ENCODE data around the gene PTPRR.

DNA sequence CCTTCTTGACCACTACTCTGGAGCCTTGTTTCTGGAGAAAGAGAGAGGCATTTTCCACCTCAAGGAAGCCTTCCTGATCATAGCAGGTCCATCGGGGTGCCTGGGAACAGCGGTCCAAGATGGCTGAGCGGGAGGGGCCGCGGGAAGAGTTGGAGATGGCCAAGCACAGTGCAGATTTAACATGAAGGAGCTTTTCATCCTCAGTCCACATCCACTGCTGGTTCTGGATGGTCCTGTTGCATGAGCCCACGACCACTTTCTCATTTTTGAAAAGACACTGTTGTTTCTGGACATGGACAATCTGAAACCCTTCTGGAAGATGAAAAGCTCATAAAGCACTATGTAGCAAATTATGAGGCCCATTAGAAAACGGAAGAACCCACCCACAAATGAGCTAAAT lies 284.8 kb downstream of the PTPRR start:
- TF ChIP-seq, protein P1, sequence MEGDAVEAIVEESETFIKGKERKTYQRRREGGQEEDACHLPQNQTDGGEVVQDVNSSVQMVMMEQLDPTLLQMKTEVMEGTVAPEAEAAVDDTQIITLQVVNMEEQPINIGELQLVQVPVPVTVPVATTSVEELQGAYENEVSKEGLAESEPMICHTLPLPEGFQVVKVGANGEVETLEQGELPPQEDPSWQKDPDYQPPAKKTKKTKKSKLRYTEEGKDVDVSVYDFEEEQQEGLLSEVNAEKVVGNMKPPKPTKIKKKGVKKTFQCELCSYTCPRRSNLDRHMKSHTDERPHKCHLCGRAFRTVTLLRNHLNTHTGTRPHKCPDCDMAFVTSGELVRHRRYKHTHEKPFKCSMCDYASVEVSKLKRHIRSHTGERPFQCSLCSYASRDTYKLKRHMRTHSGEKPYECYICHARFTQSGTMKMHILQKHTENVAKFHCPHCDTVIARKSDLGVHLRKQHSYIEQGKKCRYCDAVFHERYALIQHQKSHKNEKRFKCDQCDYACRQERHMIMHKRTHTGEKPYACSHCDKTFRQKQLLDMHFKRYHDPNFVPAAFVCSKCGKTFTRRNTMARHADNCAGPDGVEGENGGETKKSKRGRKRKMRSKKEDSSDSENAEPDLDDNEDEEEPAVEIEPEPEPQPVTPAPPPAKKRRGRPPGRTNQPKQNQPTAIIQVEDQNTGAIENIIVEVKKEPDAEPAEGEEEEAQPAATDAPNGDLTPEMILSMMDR (conservative IDR thresholded peaks at IDR 0.05; ENCODE audit: low read depth, low read length): no peak
- no peak for TF ChIP-seq MAFK (IDR thresholded peaks at IDR 0.05; ENCODE audit: low read depth, low read length)
- TF ChIP-seq SMC3 (IDR thresholded peaks at IDR 0.05; ENCODE audit: low read depth, low read length): no peak
- no peak for TF ChIP-seq RCOR1 (IDR thresholded peaks at IDR 0.05; ENCODE audit: insufficient replicate concordance, low read length)
- no peak for TF ChIP-seq NFE2L2 (IDR thresholded peaks at IDR 0.05; ENCODE audit: low read depth, low read length)
- TF ChIP-seq, protein P2, sequence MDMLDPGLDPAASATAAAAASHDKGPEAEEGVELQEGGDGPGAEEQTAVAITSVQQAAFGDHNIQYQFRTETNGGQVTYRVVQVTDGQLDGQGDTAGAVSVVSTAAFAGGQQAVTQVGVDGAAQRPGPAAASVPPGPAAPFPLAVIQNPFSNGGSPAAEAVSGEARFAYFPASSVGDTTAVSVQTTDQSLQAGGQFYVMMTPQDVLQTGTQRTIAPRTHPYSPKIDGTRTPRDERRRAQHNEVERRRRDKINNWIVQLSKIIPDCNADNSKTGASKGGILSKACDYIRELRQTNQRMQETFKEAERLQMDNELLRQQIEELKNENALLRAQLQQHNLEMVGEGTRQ (IDR thresholded peaks at IDR 0.05; ENCODE audit: low read depth, low read length): no peak
- no peak for TF ChIP-seq MAZ (IDR thresholded peaks at IDR 0.05; ENCODE audit: borderline replicate concordance, low read depth, low read length)
- TF ChIP-seq FOS (IDR thresholded peaks at IDR 0.05; ENCODE audit: low read depth, low read length): no peak
- no peak for TF ChIP-seq RFX5 (IDR thresholded peaks at IDR 0.05; ENCODE audit: low read depth, low read length)
- TF ChIP-seq, protein P3, sequence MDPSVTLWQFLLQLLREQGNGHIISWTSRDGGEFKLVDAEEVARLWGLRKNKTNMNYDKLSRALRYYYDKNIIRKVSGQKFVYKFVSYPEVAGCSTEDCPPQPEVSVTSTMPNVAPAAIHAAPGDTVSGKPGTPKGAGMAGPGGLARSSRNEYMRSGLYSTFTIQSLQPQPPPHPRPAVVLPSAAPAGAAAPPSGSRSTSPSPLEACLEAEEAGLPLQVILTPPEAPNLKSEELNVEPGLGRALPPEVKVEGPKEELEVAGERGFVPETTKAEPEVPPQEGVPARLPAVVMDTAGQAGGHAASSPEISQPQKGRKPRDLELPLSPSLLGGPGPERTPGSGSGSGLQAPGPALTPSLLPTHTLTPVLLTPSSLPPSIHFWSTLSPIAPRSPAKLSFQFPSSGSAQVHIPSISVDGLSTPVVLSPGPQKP (IDR thresholded peaks at IDR 0.05; ENCODE audit: borderline replicate concordance, low read depth, low read length): no peak
- no peak for TF ChIP-seq POLR2A (IDR thresholded peaks at IDR 0.05; ENCODE audit: low read depth, low read length)
- TF ChIP-seq CHD1 (IDR thresholded peaks at IDR 0.05; ENCODE audit: low read depth, low read length): no peak
- no peak for TF ChIP-seq RAD21 (IDR thresholded peaks at IDR 0.05; ENCODE audit: low read length)
- no peak for TF ChIP-seq MXI1 (IDR thresholded peaks at IDR 0.05; ENCODE audit: borderline replicate concordance, low read depth, low read length)

Measured in IMR-90 (cell line).